Measurements from ENCODE around the gene PRKD1.

PRKD1 gene

GRCh38 chr14:29927376-29928116 lies at the start of gene PRKD1:
TSS of gene PRKD1 (minus strand) at chr14:29927847.
- no peak for DNase-seq (ENCODE audit: low read depth in 2 of 2)

GRCh38 chr14:29971101-29971500 lies 43.5 kb upstream of the PRKD1 start:
- no peak for DNase-seq (ENCODE audit: low read depth in 2 of 2)

DNA sequence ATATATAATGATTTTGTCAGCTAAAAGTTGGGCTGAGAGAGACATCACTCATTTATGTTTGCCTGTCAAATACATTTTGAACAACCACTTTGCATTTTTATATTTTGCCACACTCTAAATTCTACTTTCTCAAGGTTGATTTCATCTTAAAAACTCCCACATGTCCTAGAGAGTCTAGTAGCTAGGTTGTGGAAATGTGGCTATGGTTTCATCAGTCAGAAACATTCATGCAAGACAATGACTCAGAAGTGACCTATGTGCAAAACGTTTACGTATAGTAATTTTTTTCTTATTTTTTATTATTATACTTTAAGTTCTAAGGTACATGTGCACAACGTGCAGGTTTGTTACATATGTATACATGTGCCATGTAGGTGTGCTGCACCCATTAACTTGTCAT lies 27.4 kb upstream of the PRKD1 start:
- DNase-seq (ENCODE audit: low read depth in 2 of 2) = no peak

- no peak for DNase-seq (ENCODE audit: low read depth in 2 of 2)
Observed at GRCh38 chr14:29953501-29953900, 25.9 kb upstream of the PRKD1 start.

GRCh38 chr14:29944091-29944490 lies 16.4 kb upstream of the PRKD1 start:
- no peak for DNase-seq (ENCODE audit: low read depth in 2 of 2)

DNA sequence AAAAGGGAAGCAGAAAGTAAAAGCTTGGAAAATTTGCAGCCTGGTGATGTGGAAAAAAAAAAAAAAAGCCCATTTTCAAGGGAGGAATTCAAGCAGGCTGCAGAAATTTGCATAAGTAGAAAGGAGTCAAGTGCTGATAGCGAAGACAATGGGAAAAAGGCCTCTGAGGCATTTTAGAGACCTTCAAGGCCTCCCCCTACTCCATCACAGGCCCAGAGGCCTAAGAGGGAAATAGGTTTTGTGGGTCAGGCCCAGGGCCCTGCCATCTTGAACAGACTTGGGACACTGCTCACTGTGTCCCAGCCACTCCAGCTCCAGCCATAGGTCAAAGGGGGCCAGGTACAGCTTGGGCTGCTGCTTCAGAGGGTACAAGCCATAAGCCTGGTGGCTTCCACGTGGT lies 13.8 kb upstream of the PRKD1 start:
- no peak for DNase-seq (ENCODE audit: low read depth in 2 of 2)

DNA sequence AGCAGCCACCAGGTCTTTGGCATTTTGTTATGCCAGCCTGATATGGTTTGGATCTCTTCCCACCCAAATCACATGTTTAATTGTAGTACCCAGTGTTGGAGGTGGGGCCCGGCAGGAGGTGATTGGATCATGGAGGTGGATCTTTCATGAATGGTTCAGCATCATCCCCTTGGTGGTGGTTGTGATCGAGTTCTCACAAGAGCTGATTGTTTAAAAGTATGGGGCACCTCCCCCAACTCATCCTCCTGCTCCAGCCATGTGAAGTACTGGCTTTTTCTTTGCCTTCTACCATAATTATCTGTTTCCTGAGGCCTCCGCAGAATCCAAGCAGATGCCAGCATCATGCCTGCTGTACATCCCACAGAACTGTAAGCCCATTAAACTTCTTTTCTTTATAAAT lies 12.8 kb upstream of the PRKD1 start:
- DNase-seq (ENCODE audit: low read depth in 2 of 2) = no peak

GRCh38 chr14:29937116-29937515 lies 9.5 kb upstream of the PRKD1 start:
- no peak for DNase-seq (ENCODE audit: low read depth in 2 of 2)

DNA sequence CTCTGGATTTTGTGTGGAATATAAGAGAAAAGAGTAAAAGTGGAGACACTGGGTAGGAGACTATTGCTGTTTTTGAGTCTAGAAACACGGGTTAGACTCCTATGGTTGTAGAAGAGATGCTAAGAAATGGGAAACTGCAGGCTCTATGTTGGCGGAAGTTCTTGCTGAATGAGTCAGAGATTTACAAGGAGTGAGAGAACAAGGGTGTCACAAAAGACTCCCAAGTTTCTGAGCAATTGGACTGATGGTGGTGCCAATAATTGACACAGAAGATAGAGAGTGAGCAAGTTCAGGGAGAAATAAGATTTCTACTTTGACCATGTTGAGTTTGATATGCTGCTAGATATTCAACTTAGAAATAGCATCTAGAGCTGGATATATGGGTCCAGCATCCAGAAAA lies 2.6 kb upstream of the PRKD1 start:
- DNase-seq (ENCODE audit: low read depth in 2 of 2) = no peak

- DNase-seq (ENCODE audit: low read depth in 2 of 2) = no peak
Observed at GRCh38 chr14:29928117-29928640, 532 bp upstream of the PRKD1 start.

- DNase-seq (ENCODE audit: low read depth in 2 of 2) = no peak
Observed at GRCh38 chr14:29926701-29927375, 809 bp downstream of the PRKD1 start.

- DNase-seq (ENCODE audit: low read depth in 2 of 2) = no peak
Observed at GRCh38 chr14:29926228-29926627, 1.4 kb downstream of the PRKD1 start.

GRCh38 chr14:29925736-29926135 lies 1.9 kb downstream of the PRKD1 start:
- no peak for DNase-seq (ENCODE audit: low read depth in 2 of 2)

DNA sequence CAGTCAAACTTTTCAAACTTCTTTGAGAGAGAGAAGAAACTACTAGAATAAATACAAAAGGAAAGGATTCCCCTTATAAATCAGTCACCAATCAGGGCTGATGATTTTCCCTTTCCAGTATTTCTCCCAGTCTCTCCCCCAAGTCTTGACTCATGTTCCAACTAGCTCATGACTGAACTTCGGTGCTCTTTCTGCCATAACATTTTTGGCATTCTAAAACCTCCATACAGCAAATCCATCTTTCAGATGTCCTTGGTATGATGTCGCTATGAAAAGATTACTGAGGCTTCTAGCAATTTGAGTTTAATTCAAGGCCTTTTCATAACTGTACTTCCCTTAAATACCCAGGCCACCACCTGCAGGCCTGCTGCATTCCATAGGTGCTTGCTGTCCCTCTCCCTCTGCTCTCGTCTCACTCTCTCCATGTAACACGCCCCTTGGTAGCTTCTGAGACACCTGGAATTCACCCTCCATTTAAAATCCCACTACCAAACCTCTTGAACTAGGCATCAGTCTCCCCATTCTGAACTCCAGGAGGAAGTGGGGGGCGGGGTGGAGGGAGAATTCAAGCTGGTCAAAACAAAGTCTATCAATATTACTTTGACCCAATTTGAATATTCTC lies 2.4 kb downstream of the PRKD1 start:
- DNase-seq (ENCODE audit: low read depth in 2 of 2) = no peak

- DNase-seq (ENCODE audit: low read depth in 2 of 2) = no peak
Observed at GRCh38 chr14:29919845-29920244, 7.8 kb downstream of the PRKD1 start.

DNA sequence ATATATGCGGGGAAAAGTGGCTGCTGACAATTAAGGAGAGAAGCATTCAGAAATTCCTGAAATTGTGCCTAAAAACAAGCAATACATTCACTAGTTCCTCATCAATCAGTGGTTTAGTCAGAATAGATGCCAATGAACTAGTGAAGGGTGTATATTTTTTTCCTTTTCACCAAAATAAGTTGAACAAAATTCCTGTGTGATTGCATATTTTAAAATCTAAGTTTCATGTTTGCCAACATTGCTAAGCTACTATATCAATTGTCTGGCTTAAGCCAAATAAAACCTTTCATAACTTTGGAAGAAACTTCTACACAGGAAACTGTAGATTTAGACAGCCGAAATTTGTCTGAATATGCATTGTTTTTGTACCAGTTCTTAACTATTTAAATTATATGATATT lies 8.7 kb downstream of the PRKD1 start:
- no peak for DNase-seq (ENCODE audit: low read depth in 2 of 2)

- DNase-seq (ENCODE audit: low read depth in 2 of 2) = no peak
Observed at GRCh38 chr14:29913566-29913965, 14.1 kb downstream of the PRKD1 start.

GRCh38 chr14:29911810-29912209 lies 15.8 kb downstream of the PRKD1 start:
- DNase-seq (ENCODE audit: low read depth in 2 of 2) = no peak

DNA sequence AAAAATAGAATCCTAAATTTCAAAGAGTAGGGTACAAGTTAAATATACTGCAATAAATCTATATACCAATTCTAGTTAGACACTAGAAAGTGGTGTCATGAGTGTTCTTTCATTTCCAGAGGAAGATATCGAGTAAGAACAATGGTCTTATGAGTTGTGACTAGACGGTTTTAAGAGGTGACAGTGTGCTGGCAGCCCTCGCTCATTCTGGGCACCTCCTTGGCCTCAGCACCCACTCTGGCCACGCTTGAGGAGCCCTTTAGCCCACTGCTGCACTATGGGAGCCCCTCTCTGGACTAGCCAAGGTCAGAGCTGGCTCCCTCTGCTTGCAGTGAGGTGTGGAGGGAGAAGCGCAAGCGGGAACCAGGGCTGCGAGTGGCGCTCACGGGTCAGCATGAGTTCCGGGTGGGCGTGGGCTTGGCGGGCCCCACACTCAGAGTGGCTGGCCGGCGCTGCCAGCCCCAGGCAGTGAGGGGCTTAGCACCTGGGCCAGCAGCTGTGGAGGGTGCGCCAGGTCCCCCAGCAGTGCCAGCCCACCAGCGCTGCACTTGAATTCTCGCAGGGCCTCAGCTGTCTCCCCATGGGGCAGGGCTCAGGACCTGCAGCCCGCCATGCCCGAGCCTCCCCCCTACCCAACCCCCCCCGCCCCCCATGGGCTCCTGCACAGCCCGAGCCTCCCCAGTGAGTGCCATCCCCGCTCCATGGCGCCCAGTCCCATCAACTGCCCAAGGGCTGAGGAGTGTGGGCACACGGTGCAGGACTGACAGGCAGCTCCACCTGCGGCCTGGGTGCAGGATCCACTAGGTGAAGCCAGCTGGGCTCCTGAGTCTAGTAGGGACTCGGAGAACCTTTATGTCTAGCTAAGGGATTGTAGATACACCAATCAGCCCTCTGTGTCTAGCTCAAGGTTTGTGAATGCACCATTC lies 18.7 kb downstream of the PRKD1 start:
- DNase-seq (ENCODE audit: low read depth in 2 of 2) = no peak

GRCh38 chr14:29906256-29906870 lies 21.3 kb downstream of the PRKD1 start:
- DNase-seq (ENCODE audit: low read depth in 2 of 2) = no peak

DNA sequence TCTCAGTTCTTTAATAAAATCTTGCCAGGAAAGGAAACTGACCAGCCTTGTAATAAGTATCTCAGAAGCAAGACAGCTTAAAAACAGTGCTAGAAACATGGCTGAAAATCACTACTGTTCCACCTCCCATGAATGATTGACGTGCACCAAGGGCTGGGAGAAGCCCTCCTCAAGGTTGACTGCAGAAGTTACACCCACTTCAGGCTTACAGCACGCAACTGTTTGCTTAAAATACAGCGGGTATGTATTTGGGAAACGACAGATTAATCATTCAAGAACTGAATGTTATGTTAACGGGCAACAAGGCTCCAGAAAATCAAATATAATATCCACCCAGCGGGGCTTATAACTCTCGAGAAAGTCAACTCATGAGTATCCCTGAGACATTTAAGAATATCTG lies 22.1 kb downstream of the PRKD1 start:
- DNase-seq (ENCODE audit: low read depth in 2 of 2) = no peak
